Stimulated activated CD4-positive, alpha-beta T cell treated with anti-CD3 and anti-CD28 coated beads, TNF-alpha, amount 100 ng/mL, for 24 hours (primary cell): ENCODE data around the gene PGAP2.

Experiments used
- DNase-seq, 3 experiments: peaks; one replicate each; pipeline ENCODE4 v3.0.0-alpha.2; 2020; ENCODE audit warnings: low read depth in 3 of 3

Gene PGAP2

DNA sequence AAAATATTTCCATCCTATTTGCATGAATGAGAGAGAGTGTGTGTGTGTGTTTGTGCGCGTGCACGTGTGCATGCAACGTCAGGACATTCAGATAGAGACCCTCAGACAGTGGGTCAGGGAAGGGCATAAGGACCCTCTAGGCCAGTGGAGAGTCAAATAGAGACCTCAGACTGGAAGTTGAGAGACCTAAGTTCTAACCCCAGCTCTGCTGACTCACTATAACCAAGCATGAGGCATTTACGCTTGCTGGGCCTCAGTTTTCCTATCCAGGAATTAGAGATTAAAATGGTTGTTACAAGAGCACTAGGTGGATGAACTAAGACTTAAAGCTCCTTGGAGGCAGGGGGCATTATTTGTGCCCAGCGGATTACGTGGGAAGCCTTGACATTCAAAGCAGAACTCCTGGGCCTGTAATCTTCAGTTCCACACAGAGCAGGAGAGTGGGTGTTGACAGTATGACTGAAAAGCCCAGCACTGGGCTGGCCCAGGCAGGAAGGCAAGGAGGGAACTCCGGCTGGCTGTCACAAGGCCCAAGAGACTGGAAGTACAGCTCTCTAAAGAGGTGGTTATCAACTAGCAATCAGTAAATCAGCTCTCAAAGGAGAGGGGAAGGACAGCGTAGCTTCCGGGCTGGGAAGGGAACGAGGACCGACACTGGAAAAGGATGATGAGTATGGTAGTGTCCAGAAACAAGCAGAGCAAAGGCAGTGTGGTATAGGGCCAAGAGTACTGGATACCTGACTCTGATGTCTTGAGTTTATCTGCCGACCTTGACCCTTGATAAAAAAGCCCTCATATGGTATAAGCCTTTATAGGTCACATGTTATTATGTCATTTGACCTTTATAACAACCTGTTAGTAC lies 23.2 kb downstream of the PGAP2 start:
- no peak for DNase-seq

GRCh38 chr11:3832816-3833215 lies 24.5 kb downstream of the PGAP2 start:
- no peak for DNase-seq

- DNase-seq: no peak
These were observed 25.1 kb downstream of the PGAP2 start for GRCh38 chr11:3833449-3833848.

GRCh38 chr11:3834349-3834663 lies 25.9 kb downstream of the PGAP2 start:
- DNase-seq: no peak

- no peak for DNase-seq
These were observed 26.5 kb downstream of the PGAP2 start for GRCh38 chr11:3834664-3835461.

- DNase-seq: no peak
These were observed 27.4 kb downstream of the PGAP2 start for GRCh38 chr11:3835751-3836150.

DNA sequence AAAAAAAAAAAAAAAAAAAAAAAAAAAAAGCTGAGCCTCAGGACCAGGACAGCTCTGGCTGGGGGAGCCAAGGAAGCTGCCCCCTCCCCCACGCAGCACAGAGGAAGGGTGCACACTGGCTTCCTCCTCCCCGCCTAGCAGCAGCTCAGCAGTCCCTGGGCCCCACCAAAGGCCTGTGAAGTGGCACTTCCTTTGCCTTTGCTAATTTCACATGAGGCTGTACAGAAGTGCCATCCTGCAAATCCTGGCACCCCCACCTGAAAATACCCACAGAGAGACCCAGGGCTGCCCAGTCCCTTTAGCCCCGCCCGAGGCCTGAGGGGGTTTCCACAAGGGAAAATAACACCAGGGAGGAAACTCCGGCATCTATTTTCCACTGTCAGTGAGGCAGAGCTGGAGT lies 28.5 kb downstream of the PGAP2 start:
- DNase-seq: peak in 1 of 3 experiments; percentile 57

DNA sequence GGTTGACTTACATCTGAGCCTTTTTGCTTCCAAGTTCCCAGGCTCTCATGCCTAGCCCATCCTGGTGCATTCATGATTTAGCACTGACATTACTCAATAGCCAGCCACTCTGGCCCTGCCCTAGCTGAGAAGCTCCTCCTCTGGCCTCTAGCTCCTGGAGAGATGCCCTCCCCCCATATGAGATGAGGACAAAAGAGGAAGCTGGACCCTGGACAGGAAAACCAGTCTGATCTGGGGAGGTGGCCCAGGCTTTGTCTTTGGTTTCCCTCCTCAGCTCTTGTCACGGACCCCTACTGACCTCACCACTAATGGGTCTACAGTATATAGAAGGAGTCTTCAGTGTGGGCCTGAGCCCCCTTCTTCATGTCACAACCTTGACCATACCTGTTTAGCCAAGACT lies 29.4 kb downstream of the PGAP2 start:
- no peak for DNase-seq

GRCh38 chr11:3838504-3838903 lies 30.1 kb downstream of the PGAP2 start:
- no peak for DNase-seq

- DNase-seq: no peak
These were observed 31.9 kb downstream of the PGAP2 start for GRCh38 chr11:3840004-3840869.

DNA sequence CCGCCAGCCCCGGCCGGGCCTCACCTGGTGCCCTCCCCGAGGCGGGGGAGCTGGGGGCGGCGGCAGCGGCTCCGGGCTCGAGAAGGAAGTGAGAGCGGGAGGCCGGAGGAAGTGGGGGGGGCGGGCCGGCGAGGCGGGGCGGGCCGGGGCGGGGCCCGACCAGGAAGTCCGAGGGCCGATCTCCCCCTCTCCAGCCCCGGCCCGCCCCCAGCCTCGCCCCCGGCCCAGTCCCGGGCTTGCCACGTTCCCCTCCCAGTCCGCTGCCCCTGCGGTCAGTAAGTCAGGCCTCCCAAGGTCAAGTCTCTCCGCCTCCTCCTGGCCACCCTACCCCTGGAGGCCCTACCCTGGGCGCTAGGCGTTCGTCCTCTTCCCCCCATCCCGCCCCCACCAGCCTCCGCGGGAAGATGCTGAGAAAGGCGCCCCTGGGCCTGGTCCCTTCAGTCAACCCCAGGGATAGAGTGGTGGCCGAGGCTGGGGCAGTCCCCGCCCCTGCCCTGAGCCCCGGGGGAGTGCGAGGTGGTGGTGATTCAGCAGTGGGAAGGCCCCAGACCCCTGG lies 32.6 kb downstream of the PGAP2 start, which contains the start of gene RHOG:
RHOG (minus strand) TSS at position 90 of the 556 bp plus-strand sequence. CDS start 12,821 bp downstream, outside the sequence.
- no peak for DNase-seq

DNA sequence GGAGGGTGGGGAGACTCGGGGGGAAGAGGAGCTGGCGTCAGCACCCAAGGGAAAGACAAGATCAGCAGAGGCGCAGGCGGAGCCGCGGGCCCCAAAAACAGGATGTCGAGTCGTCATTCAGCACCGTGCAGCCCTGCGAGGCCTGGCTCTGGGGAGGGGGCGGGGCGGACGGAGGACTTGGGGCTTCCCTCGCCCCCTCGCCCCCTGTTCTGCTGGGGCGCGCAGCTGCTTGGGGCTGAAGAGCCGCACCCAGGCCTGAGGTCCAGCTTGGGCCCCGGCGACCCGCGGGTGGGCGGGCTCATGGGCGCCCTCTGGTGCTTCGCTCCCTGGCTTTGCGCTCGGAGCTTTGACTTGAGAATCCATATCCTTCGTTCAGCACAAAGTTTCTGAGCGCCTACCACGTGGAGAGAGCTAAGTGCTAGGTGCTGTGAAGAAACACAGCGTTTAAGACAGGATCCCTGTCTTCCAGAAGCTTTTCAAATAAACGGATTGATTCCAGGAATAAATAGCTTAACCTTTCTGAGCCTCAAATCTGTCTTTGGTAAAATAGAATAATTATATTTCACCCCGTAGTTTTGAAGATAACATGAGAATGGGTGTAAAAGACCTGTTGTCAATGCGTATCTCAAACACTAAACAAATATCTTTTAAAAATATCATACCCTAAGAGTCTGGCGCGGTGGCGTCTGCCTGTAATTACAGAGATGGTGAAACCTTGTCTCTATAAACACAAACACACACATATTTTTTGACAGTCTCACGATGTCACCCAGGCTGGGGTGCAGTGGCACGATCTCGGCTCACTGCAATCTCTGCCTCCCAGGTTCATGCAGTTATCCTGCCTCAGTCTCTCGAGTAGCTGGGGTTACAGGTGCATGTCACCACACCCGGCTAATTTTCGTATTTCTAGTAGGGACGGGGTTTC lies 33.3 kb downstream of the PGAP2 start:
- DNase-seq: peak; percentile 87 to 95 (median 88)

GRCh38 chr11:3843326-3843725 lies 35.0 kb downstream of the PGAP2 start:
- DNase-seq: no peak

DNA sequence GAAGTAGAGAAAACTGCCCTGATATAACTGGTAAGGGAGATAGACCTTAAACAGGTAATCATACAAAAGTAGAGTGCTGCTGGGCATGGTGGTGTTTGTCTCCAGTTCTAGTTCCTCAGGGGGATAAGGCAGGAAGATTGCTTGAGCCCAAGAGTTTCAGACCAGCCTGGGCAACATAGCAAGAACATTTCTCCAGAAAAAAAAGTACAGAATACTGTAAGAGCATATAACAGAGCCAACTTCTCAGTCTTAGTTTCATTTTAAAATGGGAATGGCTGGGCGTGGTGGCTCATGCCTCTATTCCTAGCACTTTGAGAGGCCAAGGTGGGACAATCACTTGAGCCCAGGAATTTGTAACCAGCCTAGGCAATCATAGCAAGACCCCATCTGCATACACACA lies 36.9 kb downstream of the PGAP2 start:
- no peak for DNase-seq

- DNase-seq: no peak
These were observed 37.3 kb downstream of the PGAP2 start for GRCh38 chr11:3845670-3846069.

DNA sequence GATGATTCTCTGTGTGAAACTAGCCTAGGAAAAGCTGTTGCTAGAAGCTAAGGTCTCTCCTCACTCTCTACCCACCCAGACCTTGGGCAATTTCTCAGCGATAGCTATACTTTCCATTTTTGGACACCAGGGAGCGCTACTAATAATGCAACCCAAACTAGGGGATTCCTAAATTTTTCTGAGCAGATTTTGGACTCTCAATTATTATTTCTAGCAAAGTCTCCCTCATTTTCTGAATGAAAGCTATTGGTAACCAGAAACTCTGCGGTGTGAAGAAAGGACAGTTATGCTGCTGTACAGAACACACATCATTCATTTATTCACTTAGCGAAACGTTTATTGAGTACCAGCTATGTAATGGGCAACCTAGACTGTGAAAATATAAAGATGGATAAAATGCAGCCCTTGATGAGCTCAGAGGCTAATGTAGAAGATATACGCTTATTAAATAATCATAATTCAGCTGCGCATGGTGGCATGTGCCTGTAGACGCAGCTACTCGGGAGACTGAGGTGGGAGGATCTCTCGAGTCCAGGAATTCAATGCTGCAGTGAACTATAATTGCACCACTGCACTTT lies 41.0 kb downstream of the PGAP2 start:
- DNase-seq: peak in 1 of 3 experiments; percentile 50

DNA sequence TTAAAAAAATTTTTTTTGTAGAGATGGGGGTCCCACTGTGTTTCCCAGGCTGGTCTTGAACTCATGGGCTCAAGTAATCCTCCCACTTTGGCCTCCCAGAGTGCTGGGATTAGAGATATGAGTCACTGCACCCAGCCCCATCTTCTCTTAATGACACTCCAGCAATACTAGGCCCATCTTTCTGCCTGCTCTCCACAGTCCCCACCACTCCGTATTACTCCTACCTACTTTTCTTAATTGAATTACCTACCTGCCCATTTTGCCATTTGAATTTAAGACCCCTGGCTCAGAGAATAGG lies 45.1 kb downstream of the PGAP2 start:
- DNase-seq: no peak

DNA sequence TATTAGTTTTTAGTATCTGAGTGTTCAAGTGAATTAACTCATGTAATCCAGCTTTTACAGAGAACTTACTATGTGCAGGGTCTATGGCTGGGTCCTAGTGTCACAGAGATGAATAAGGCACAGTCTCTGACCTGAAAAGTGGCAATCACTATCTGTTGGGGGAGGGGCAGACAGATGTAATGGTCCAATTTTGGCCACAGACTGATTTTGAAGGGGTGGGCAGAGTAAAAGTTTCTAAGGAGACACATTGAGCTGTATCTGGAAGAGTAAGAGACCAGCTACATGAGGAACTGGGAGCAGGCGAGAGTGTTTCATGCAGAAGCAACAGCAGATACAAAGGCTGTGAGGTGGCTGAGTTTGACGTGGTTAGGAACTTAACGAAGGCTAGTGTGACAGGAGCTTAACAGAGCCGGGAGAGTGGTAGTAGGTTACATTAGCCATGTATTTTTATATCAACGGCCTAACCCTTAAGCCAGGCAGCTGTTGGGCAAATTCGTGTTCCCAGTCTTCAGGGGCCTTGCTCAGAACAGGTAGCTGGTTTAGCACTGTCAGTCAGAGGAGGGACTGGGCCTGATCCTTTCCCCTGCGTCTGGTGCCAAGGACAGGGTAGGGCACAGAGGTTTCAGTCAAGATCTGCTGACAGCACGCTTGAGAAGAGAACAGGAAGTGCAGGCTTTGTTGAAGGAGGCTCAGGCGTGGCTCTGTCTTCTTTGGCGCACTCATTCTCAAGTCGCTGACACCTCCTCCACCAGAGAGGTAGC lies 45.7 kb downstream of the PGAP2 start:
- peak in 1 of 3 experiments; percentile 59 for DNase-seq

- DNase-seq: no peak
These were observed 46.3 kb downstream of the PGAP2 start for GRCh38 chr11:3854660-3854976.
